Omental fat pad (tissue), 4 donors: ENCODE data around the gene DERL3. TPM values are rescaled to one million over a fixed set of nuclear protein-coding genes. Genes with fewer than 3 reads are reported as not detected.

Experiments used
- ATAC-seq: fragments of 150-250 bp; one replicate; pipeline ENCODE4 v1.9.1; 2016; ENCODE audit warnings: mild to moderate bottlenecking, moderate library complexity; ENCODE audit not compliant: low FRiP score
- DNase-seq: peaks from one replicate; pipeline ENCODE4 v3.0.0-alpha.2; 2019; ENCODE audit warnings: low spot score
- total RNA-seq, 4 donors: library from RNA; depleted of rRNA; stranded (reverse); fragments of >200 nt; gene quantifications; one replicate each; pipeline ENCODE4 v1.1.0, GENCODE V29; 2016
- TF ChIP-seq, protein P1 (sequence below), 3 donors: fragments of 450-650 bp; IDR thresholded peaks; one replicate each; pipeline ENCODE4 v1.5.1; 2016 to 2017; ENCODE audit warnings: antibody characterized with exemption in 3 of 3, mild to moderate bottlenecking in 3 of 3, moderate library complexity in 2 of 3

DERL3 gene
- total RNA-seq, 4 donors from 2014 or later = 0.47 to 3.1 (median 1.5) TPM

DNA sequence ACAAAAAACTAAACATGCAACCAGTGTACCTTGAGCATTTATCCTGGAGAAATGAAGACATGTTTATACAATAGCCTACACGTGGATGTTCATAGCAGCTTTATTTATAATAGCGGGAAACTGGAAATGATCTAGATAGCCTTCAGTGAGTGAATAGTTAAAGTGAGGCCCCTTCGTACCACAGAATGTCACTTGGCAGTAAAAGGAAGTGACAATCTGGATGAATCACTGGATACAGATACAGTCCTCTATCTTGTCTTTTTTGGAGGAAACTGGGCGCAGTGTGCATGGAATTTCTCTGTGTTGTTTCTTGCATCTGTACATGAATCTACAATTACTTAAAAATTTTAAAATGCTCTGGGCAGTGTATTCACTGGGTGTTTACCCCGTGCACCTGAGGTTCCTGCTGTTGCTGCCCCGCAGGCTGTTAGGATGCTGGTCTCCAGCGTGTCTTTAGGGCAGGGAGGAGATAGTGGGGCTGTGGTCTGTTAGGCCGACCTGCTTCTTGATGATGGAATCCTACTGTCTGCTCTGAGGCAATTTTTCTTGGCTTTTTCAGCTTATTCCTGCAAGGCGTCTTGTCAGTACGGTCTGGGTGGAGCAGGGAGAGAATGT lies 23.2 kb downstream of the DERL3 start:
- DNase-seq (no peak), ATAC-seq (no peak)
- TF ChIP-seq, protein P1, sequence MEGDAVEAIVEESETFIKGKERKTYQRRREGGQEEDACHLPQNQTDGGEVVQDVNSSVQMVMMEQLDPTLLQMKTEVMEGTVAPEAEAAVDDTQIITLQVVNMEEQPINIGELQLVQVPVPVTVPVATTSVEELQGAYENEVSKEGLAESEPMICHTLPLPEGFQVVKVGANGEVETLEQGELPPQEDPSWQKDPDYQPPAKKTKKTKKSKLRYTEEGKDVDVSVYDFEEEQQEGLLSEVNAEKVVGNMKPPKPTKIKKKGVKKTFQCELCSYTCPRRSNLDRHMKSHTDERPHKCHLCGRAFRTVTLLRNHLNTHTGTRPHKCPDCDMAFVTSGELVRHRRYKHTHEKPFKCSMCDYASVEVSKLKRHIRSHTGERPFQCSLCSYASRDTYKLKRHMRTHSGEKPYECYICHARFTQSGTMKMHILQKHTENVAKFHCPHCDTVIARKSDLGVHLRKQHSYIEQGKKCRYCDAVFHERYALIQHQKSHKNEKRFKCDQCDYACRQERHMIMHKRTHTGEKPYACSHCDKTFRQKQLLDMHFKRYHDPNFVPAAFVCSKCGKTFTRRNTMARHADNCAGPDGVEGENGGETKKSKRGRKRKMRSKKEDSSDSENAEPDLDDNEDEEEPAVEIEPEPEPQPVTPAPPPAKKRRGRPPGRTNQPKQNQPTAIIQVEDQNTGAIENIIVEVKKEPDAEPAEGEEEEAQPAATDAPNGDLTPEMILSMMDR (IDR thresholded peaks at IDR 0.05) = no peak

DNA sequence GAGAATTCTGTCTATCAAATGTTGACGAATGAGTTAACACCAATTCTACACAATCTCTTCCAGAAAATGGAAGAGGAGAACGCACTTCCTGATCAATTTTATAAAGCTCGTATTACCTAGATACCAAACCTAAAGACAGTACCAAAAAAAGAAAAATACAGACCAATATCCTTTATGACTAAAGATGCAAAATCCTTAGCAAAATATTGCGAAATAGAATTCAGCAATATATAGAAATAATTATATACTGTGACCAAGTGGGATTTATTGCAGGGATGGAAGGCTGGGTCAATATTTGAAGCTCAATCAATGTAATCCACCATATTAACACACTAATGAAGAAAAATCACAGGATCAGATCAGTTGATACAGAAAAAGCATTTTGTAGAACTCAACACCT lies 26.4 kb downstream of the DERL3 start:
- TF ChIP-seq, protein P1 (IDR thresholded peaks at IDR 0.05) = no peak
- ATAC-seq (no peak), DNase-seq (no peak)

DNA sequence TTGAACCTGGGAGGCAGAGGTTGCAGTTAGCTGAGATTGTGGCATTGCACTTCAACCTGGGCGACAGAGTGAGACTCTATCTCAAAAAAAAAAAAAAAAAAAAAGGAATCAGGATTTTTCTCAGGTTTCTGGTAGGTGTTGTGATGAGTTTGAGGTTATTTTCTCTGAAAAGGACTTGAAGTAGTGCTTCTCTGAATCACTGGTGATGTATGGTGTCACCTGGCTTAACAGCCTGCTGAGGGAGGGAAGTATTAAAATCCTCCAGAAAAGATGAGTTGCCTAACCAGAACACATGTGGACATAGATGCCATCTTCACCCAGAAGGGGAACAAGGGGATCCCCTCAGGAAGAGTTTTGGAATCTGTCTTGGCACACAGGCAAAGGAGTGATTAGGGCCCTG lies 32.0 kb downstream of the DERL3 start:
- TF ChIP-seq, protein P1 (IDR thresholded peaks at IDR 0.05) = no peak
- no peak for ATAC-seq
- no peak for DNase-seq

DNA sequence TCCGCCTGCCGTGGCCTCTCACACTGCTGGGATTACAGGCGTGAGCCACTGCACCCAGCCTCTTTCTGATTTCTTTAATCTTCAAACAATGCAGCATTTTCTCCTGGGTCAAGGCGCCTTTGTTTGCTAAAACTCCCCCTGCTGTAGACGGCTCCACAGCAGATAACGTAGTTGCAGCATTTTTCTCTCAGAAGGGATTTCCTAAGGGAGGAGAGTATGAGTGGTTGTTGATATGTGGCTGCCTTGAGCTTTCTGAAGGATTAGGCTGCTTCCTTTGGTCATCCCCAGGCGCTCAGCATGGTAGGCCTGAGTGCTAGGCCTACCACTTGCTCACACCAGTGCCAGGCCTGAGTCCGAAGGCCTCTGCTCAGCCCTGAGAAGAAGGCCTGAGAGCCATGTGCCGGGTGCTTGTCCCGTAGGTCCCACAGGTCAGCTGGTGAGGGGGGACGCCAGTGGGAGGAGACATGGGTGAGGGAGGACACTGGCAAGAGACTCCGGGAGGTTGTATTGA lies 34.0 kb downstream of the DERL3 start:
- ATAC-seq (no peak), DNase-seq (no peak)
- TF ChIP-seq, protein P1 (IDR thresholded peaks at IDR 0.05) = no peak

DNA sequence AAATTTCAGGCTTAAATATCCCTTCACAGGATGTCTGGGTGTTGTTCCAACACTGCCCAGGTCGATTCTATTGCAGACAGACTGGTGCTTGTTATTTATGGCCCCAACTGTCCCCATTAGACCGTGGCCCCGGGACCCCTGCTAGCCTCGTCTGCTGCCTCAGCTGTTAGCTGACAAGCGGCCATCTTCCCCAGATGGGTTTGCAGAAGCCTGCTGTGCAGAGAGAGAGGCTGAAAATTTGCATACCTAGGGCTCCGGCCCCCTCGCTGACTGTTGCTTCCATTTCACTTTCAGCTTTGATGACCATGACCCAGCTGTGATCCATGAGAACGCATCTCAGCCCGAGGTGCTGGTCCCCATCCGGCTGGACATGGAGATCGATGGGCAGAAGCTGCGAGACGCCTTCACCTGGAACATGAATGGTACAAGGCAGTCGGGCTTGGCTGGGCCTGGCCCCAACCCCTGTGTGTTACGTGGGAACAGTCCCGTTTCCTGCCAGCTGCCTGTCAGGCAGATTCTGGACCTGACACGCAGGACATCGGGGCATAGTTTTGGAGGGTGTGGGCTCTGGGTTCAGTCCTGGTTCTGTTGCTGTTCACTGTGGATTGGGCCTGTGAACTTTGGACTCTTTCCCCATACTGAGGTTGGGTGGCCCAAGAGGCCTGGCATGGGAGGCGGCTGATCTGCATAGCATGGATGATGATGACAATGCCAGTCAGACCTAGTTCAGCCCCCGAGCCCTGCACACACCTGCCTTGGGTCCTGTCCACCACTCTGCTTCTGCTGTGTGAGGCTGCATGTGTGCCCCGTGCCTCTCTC lies 35.6 kb downstream of the DERL3 start:
- DNase-seq = no peak
- ATAC-seq = no peak
- TF ChIP-seq, protein P1 (IDR thresholded peaks at IDR 0.05) = no peak

DNA sequence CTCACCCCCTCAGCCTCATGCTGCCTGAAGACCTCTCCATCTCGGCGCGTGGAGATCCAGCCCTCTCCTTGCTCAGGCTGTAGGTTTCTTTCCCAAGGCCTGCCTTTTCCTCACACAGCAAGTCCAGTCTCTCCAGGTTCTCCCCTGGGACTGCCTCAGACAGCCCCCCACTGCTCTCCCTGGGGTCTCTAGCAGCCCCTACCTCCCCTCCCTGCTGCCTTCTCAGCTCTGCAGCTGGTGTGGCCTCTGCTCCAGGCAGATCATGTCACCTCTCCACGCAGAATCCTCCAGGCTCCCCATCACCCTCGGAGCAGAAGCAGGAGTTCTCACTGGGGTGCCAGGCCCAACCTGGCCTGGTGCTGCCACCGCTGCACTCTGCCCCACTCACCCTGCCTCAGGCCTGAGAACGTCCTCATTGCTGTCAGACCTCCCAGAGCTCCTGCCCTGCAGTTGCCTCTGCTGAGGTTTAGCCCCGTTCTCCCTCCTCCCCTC lies 36.9 kb downstream of the DERL3 start:
- ATAC-seq (no peak), DNase-seq (no peak)
- TF ChIP-seq, protein P1 (IDR thresholded peaks at IDR 0.05) = no peak
